Vagina (tissue), 2 donors: Measurements from ENCODE around the gene VDAC2. TPM values are rescaled to one million over a fixed set of nuclear protein-coding genes. Genes with fewer than 3 reads are reported as not detected.
A peak's percentile ranks its signal among the peaks of the same experiment; 100 is the strongest.
"Not testable (repeated sequence)": the region's sequence is repeated elsewhere in the genome, so short reads cannot be mapped to it uniquely, and the experiment has no call there.

Source experiments
- DNase-seq, 2 donors: peaks; one replicate each; pipeline ENCODE4 v3.0.0-alpha.2; 2017; ENCODE audit errors: extremely low spot score in 2 of 2
- H3K27ac ChIP-seq: fragments of 200-600 bp; sonication (generic); one replicate; pipeline ENCODE4 v1.5.1; 2019
- H3K27me3 ChIP-seq: fragments of 200-600 bp; sonication (generic); one replicate; pipeline ENCODE4 v1.5.1; 2019
- H3K36me3 ChIP-seq, 2 donors: fragments of 200-600 bp; sonication (generic); one replicate each; pipeline ENCODE4 v1.5.1; 2017 to 2019
- H3K4me1 ChIP-seq: fragments of 200-600 bp; sonication (generic); one replicate; pipeline ENCODE4 v1.5.1; 2019
- H3K4me3 ChIP-seq, 2 donors: fragments of 200-600 bp; sonication (generic); 1 replicate in 1 of 2; 2 replicates in 1 of 2; pipeline ENCODE4 v1.5.1; 2016 to 2019
- H3K9me3 ChIP-seq: fragments of 200-600 bp; sonication (generic); one replicate; pipeline ENCODE4 v1.5.1; 2019
- POLR2A ChIP-seq, 2 donors: fragments of 450-650 bp; IDR thresholded peaks; one replicate each; pipeline ENCODE4 v1.6.1; 2017; ENCODE audit warnings: antibody characterized with exemption in 2 of 2, mild to moderate bottlenecking in 2 of 2, moderate library complexity in 2 of 2
- POLR2AphosphoS5 ChIP-seq, 2 donors: sonication (generic); formaldehyde crosslinking; IDR thresholded peaks; one replicate each; pipeline ENCODE4 v1.9.0; 2017; ENCODE audit warnings: antibody characterized with exemption in 2 of 2, mild to moderate bottlenecking in 2 of 2, low read depth in 1 of 2; ENCODE audit not compliant: insufficient read depth in 1 of 2
- intact Hi-C: fragments of 100-400 bp; cut with DNase I; formaldehyde crosslinking; loops from one replicate; pipeline ENCODE4 v1.15.1; 2023
- total RNA-seq: library from RNA; depleted of rRNA; stranded (reverse); fragments of >200 nt; gene quantifications from one replicate; pipeline ENCODE4 v1.2.3, GENCODE V29; 2016
- TF ChIP-seq, protein P1 (sequence below), 3 experiments: fragments of 450-650 bp in 2 of 3; fragments of 200-600 bp in 1 of 3; sonication (generic) in 1 of 3; IDR thresholded peaks; one replicate each; pipeline ENCODE4 v1.5.1; 2017 to 2019; ENCODE audit warnings: antibody characterized with exemption in 3 of 3, mild to moderate bottlenecking in 2 of 3, moderate library complexity in 2 of 3

VDAC2 gene
- total RNA-seq, 1 donor from 2014 or later: 127 TPM

DNA sequence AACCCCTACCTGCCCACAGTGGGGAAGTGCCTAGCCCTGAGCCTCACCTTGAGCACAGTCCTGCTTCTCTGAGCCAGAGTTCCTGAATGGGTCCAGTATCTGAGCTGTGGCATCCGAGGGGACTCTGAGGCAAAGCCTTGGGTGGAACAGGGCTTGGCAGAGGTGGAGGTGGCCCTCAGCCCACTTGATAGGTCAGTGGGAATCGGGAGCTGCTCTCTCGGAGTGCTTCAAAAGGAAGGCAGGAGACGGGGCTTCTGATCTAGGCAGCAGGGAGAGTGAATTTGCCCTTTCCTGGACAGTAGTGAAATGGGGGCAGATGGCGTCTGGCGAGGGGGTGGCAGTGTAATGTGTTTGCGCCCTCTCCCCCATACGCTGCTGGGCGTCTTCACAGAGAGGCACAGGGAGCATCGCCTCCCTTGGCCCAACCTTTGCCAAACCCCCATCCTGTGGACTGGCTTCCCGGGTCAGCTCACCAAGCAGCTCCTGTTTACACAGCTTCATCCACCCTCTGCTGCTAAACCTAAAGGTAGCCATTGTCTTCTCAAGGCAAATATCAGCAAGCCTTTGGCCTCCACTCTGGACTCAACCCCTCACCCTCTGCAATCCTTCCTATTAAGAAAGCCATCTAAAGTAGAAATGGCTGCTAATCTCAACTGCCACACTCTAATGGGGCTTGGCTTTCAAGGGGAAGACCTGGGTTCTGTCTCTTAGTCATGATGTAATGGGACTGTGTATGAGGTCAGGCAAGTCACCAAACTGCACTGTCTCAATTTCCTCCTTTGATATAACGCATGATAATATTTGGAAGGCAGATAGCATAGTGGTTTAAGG, 21.1 kb upstream of the VDAC2 start:
- DNase-seq: no peak
- Histone ChIP-seq H3K36me3 (no peaks in the 10 kb centered on the region), H3K4me1 (peaks cover 43% of the 10 kb centered on the region), H3K4me3 (no peak overlapping the region), H3K27ac (no peak overlapping the region), H3K27me3 (no peaks in the 10 kb centered on the region), H3K9me3 (no peaks in the 10 kb centered on the region)
- intact Hi-C loops: no loop called here
- TF ChIP-seq, protein P1, sequence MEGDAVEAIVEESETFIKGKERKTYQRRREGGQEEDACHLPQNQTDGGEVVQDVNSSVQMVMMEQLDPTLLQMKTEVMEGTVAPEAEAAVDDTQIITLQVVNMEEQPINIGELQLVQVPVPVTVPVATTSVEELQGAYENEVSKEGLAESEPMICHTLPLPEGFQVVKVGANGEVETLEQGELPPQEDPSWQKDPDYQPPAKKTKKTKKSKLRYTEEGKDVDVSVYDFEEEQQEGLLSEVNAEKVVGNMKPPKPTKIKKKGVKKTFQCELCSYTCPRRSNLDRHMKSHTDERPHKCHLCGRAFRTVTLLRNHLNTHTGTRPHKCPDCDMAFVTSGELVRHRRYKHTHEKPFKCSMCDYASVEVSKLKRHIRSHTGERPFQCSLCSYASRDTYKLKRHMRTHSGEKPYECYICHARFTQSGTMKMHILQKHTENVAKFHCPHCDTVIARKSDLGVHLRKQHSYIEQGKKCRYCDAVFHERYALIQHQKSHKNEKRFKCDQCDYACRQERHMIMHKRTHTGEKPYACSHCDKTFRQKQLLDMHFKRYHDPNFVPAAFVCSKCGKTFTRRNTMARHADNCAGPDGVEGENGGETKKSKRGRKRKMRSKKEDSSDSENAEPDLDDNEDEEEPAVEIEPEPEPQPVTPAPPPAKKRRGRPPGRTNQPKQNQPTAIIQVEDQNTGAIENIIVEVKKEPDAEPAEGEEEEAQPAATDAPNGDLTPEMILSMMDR (IDR thresholded peaks at IDR 0.05): no peak
- no peak for TF ChIP-seq POLR2A (IDR thresholded peaks at IDR 0.05)

DNA sequence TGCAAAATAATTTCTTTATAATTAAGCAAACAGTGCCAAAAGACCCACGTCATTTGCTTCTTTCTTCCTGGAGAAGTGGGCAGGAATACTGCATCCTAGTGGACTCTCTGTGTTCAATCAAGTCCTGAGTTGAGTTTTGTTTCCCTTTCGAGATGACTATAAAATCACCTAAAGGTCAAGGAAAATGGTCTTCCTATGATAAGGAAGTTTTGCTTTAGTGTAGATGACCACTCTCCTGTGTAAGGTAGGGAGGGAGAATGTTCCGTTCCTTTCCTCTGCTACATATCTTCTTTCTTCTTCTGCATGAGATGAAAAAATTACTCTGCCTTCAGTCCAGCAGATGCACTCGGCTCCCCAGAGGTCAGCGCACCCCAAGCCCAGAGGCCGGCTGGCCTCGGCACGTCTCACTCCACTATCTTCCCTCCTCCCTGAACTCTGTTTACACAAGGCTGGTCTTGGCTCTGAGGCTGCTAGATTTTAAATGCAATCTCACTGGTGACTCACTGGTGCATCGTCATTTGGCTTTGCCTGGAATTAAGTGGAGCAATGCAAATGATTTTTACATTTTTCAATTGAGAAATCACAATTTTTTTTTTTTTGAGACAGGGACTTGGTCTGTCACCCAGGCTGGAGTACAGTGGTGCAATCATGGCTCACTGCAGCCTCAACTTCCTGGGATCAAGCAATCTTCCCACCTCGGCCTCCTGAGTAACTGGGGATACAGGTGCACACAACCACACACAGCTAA, 18.6 kb upstream of the VDAC2 start:
- Histone ChIP-seq H3K9me3 (no peaks in the 10 kb centered on the region), H3K4me3 (no peak overlapping the region), H3K27me3 (no peaks in the 10 kb centered on the region), H3K36me3 (no peaks in the 10 kb centered on the region), H3K27ac (peak overlapping the region; percentile 68), H3K4me1 (peaks cover 51% of the 10 kb centered on the region)
- peak in 1 of 2 donors; percentile 92 for DNase-seq
- intact Hi-C loops: no loop called here
- peak; percentile 69 to 88 for TF ChIP-seq POLR2AphosphoS5 (IDR thresholded peaks at IDR 0.05; ENCODE audit: insufficient read depth in 1 of 2, low read depth in 1 of 2)
- TF ChIP-seq, protein P1 (IDR thresholded peaks at IDR 0.05): no peak

DNA sequence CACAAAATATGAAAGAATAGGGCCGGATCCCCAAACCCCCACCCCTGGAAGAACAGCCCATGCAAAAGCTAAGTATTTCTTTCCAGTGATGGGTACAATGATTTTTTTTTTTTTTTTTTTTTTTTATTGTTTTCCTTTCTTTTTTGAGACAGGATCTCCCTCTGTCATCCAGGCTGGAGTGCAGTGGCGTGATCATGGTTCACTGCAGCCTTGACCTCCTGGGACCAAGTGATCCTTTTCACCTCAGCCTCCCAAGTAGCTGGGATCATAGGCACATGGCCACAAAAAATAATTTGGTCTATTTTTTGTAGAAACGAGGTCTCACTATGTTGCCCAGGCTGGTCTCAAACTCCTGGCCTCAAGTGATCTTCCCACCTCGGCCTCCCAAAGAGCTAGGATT, 16.0 kb upstream of the VDAC2 start:
- DNase-seq, intact Hi-C loops: not testable (repeated sequence)

DNA sequence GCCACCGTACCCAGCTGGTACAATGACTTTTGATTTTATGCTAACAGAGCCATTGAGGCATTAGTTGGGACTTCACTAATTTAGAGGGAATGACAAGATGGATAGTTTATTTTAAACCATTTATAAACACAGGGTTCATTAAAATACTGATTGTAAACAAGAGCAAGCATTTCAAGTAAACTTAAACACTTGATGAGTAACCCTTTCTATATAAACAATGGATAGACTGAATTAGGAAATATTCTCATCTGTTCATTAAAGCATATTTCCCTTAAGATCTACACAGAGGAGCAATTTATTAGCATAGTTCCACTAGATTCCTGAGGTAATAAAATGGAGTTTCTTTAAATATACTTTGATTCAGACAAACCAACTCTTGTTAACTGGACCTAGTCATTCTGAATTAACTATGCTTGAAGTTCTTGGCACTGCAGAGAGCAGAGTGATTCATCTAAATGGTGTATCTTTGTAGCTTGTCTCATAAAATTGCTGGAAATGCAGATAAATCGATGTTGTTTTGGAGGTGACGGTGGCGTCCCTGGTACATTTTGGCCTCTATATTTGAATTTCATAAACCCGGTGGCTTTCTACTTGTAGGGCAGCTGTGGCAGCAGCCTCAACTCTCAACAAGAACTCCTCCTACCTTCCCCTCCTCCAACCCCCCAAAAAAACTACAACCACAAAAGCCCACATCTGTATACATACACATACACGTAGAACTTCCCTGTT, 15.4 kb upstream of the VDAC2 start:
- Histone ChIP-seq H3K4me3 (no peak overlapping the region), H3K9me3 (no peaks in the 10 kb centered on the region), H3K36me3 (no peaks in the 10 kb centered on the region), H3K4me1 (peaks cover 45% of the 10 kb centered on the region), H3K27ac (peak overlapping the region; percentile 77), H3K27me3 (no peaks in the 10 kb centered on the region)
- no peak for DNase-seq
- intact Hi-C loops: no loop called here
- no peak for TF ChIP-seq POLR2A (IDR thresholded peaks at IDR 0.05)
- TF ChIP-seq, protein P1 (IDR thresholded peaks at IDR 0.05): no peak
- TF ChIP-seq POLR2AphosphoS5 (IDR thresholded peaks at IDR 0.05; ENCODE audit: insufficient read depth in 1 of 2, low read depth in 1 of 2): peak in 1 of 2 donors; percentile 58

More for the DNA sequence above, 16.0 kb upstream of the VDAC2 start:
- H3K4me1 ChIP-seq: peaks cover 45% of the 10 kb centered on the region
- H3K27ac ChIP-seq: peak overlapping the region; percentile 77
- not testable (repeated sequence) for H3K4me3 ChIP-seq, H3K36me3 ChIP-seq, H3K9me3 ChIP-seq, H3K27me3 ChIP-seq

DNA sequence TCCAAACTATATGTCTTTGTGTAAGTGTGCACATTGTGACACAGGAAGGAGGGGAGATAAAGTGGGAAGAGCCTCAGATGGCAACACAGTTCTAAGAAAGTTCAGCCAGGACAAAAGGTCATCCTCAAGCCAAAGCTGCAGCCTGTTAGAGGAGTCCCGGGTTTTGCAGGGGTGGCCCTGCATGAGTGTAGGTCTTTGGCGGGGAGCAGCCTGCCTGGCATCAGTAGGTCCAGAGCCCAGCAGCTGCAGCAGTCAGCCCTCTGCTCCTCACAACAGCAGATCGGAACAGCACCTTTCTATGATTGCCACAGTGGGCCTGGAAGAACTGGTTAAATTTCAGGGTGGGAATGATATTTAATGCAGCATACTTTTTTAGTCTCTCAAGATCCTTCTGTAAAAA, 13.5 kb upstream of the VDAC2 start:
- intact Hi-C loops: no loop called here
- TF ChIP-seq POLR2A (IDR thresholded peaks at IDR 0.05): no peak
- TF ChIP-seq, protein P1 (IDR thresholded peaks at IDR 0.05): no peak
- no peak for TF ChIP-seq POLR2AphosphoS5 (IDR thresholded peaks at IDR 0.05; ENCODE audit: insufficient read depth in 1 of 2, low read depth in 1 of 2)
- Histone ChIP-seq H3K27me3 (no peaks in the 10 kb centered on the region), H3K4me3 (no peak overlapping the region), H3K27ac (peak overlapping the region; percentile 77), H3K4me1 (peaks cover 37% of the 10 kb centered on the region), H3K9me3 (no peaks in the 10 kb centered on the region), H3K36me3 (no peaks in the 10 kb centered on the region)
- DNase-seq: no peak
